HL-60/S4 treated with retinoic acid at 250 ng/mL for 4 days and 3 days (cell line): Measurements from ENCODE around the gene TPT1.
"Not testable (repeated sequence)": the region's sequence is repeated elsewhere in the genome, so short reads cannot be mapped to it uniquely, and the experiment has no call there.

Source experiments
- in situ Hi-C: fragments of 300-500 bp; cut with MboI; formaldehyde crosslinking; loops from 2 replicates; pipeline ENCODE4 v1.7.0; 2022; ENCODE audit warnings: low sequenced_read_pairs

TPT1 gene

DNA sequence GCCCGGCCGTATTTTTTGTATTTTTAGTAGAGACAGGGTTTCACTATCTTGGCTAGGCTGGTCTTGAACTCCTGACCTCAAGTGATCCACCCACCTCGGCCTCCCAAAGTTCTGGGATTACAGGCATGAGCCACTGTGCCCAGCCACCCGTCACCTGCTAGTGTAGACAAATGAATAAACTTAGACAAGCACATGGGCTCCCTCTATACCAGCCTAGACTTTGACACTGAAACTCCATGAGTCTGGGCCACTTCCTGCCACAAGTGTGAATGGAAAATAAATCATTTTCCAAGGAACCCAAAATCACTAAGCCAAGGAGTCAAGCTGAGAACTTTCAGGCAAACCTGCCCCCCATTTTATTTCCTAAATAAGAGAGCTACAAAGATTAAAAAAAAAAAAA lies 27.0 kb upstream of the TPT1 start:
- in situ Hi-C loops, result no loop called here

- in situ Hi-C loops, result no loop called here
Observed at GRCh38 chr13:45367358-45367757, 26.4 kb upstream of the TPT1 start.

- in situ Hi-C loops, result no loop called here
Observed at GRCh38 chr13:45365558-45365885, 24.5 kb upstream of the TPT1 start.

- in situ Hi-C loops, result no loop called here
Observed at GRCh38 chr13:45364876-45365557, 24.0 kb upstream of the TPT1 start.

DNA sequence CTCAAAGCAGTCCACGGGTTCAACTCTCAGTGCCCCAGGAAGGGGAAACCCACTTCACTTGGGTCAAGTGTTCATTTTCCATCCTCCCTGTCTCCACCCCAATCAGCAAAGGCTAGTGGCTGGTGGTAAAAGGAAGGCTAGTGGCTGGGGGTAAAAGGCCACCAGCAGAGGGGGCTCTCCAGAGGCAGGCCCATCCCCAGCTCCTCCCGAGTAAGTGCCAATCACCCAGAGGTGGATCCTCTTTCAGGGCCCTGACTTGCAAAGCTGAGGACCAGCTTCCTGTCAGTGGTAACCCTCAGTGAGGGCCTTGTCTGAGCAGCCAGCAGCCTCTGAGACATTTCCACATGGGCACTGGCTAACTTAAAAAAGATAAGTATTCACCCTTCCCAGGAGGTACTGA lies 22.0 kb upstream of the TPT1 start:
- in situ Hi-C loops, result no loop called here

DNA sequence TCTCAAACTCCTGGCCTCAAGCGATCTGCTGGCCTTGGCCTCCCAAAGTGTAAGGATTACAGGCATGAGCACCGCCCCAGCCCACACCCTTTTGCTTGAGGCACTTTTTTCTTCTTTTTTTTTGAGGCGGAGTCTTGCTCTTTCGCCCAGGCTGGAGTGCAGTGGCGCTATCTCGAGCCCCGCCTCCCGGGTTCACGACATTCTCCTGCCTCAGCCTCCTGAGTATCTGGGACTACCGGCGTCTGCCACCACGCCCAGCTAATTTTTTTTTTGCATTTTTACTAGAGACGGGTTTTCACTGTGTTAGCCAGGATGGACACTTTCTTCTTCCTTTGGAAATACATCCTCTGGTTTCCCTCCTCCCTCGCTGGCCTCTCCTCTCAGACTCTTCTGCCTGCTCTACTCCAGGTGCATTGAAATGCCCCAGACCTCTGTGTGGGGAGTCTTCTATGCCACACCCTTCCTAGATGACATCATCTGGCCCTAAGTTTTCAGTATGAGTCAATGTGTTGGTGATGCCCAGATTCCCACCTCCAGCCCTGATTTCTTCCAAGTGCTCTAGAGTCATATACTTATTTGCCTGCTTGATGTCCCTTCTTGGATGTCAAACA lies 20.7 kb upstream of the TPT1 start:
- in situ Hi-C loops, result no loop called here

DNA sequence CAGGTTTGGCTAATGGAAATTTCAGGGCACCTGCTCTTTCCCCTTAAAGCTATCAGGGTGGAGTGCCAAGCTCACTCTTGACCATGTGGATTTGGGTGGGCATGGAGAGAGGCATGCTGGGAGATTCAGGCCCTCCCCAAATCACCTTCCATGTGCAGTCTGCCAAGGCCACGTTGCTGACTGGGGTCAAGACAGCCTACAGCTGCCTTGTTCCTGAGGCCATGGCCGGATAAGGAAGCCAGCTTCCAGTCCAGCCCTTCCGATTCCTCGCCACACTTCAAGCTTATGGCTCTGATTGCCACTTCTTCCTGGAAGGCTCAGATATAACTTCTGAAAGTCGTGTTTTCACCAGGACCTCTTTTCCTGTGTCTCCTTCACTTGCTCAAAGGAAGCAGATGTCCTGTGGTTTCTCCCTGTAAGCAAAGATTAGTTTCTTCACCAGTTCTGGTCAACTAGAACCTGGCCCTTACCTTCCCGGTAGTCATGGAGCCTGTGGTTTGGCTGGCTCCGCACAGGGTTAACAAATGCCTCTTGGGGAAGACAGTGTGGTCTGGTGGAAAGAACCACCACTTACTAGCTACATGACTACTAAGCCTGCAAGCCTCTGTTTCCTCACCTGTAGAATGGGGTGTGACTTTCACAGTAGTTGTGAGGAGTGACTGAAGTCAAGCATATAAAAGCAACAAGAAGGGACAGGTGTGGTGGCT lies 16.1 kb upstream of the TPT1 start:
- in situ Hi-C loops, result no loop called here

- in situ Hi-C loops, result no loop called here
Observed at GRCh38 chr13:45353895-45354294, 12.9 kb upstream of the TPT1 start.

GRCh38 chr13:45352031-45352430 lies 11.0 kb upstream of the TPT1 start:
- in situ Hi-C loops, result no loop called here

DNA sequence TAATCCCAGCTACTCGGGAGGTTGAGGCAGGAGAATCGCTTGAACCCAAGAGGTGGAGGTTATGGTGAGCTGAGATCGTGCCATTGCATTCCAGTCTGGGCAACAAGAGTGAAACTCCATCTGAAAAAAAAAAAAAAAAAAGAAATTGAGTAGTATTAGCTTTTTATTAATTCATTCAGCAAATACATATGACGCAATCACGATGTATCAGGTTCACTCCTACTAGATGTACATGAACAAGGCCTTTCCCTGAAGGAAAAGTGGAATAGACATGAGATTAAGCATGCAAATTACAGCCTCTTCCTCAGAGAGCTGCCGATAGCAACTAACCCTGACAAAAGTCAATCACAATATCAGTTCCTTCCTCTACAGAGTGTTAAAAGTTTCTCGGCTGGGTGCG lies 9.2 kb upstream of the TPT1 start:
- in situ Hi-C loops, result no loop called here

GRCh38 chr13:45349438-45349837 lies 8.5 kb upstream of the TPT1 start:
- in situ Hi-C loops, result no loop called here

DNA sequence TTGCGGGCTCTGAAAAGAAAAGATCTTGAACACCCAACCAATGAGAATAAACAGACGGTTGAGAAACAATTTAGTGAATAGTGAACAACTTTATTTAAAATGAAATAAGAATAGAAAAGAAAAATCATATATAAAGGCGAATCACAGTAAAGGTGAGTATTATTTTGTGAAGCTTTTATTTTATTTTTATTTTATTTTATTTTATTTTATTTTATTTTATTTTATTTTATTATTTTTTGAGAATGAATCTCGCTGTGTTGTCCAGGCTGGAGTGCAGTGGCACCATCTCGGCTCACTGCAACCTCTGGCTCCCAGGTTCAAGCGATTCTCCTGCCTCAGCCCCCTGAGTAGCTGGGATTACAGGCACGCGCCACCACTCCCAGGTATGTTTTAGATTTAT lies 3.1 kb upstream of the TPT1 start:
- in situ Hi-C loops, result not testable (repeated sequence)

- in situ Hi-C loops, result not testable (repeated sequence)
Observed at GRCh38 chr13:45343102-45343501, 2.1 kb upstream of the TPT1 start.

DNA sequence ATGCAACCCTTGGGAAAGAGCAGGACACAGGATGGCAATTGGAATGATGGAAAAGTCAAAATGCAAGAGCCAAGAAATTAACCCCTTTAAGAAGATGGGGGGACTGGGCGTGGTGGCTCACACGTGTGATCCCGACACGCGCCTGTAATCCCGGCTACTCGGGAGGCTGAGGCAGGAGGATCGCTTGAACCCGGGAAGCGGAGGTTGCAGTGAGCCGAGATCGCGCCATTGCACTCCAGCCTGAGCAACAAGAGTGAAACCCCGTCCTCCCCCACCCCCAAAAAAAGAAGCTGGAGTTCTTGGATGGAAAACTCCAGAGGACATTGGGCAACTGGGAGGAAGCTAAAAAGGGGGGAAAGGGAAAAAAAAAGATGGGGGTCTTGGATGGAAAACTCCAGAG lies 1.7 kb upstream of the TPT1 start:
- in situ Hi-C loops, result not testable (repeated sequence)

DNA sequence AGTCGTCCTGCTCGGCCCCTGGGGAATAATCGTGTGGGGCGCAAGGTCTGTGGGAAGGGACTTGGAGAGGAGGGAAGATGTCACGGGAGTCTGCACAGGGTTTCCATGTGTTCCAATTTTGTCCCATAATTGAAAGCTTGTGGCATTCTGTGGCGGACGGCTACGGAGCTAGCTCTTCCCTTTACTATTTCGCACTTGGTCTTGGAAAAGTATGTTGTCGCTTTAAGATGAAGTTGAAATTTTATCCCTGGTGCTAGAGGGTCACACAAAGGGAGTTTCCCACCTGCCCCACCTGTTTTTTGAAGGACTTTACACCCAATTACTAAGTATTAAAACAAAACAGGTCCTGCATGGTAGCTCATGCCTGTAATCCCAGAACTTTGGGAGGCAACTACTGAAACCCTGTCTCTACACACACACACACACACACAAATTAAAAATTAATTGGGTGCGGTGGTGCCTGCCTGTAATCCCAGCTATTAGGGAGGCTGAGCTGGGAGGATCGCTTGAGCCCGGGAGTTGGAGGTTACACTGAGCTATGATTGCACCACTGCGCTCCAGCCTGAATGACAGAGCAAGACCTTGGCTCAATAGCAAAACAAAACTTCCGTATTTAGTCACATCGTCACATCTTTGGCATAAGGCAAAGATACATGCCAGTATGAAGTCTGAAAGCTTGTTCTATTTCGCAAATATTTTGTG lies 967 bp upstream of the TPT1 start:
- in situ Hi-C loops, result no loop called here

DNA sequence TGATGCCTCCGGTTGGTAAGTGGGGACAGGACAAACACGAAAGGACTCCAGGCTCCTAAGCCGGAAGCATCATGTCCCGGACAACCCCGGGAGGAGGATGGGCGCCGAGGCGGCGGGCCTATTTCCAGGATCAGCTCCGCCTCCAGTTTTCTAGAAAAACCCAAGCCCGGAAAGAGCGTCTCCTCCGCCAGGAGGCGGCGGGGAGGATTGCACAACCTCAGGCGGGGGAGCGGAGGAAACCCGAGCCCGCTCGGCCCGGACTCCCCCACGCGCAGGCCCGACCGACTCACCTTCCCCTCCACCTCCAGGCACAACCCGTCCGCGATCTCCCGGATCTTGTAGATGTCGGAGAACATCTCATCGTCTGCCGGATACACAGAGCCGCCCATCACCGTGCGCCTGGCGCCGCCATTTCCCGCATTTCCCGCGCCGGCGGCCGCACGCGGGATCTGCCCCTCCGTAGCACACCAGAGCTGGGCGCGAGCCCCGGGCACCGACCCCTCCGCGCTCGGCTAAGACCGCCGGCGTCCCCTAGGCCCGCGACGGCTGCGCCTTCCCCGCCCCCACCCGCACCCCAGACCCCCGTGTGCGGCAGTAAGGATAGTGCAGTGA lies 455 bp downstream of the TPT1 start:
- in situ Hi-C loops, result no loop called here

- in situ Hi-C loops, result no loop called here
Observed at GRCh38 chr13:45339867-45340266, 1.1 kb downstream of the TPT1 start.

- in situ Hi-C loops, result no loop called here
Observed at GRCh38 chr13:45339399-45339798, 1.6 kb downstream of the TPT1 start.

- in situ Hi-C loops, result no loop called here
Observed at GRCh38 chr13:45337803-45338202, 3.2 kb downstream of the TPT1 start.

DNA sequence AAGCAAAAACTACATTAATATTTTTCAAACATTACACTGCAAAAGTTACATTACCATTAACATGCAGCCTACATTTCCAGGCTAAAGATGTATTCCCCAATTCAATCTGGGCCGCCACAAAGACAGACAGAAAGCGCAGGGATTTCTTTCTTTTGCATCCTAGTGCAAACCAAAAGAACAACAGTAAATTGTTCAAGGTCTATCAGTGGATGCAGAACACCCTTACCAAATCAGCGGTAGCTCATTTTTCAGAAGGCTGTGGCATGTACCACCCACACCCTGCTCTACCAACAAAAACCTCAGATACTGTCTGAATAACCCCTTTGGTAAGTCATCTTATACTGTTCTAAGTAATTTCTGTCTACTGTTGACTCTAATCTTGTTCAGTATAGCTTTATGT lies 3.6 kb downstream of the TPT1 start:
- in situ Hi-C loops, result no loop called here

DNA sequence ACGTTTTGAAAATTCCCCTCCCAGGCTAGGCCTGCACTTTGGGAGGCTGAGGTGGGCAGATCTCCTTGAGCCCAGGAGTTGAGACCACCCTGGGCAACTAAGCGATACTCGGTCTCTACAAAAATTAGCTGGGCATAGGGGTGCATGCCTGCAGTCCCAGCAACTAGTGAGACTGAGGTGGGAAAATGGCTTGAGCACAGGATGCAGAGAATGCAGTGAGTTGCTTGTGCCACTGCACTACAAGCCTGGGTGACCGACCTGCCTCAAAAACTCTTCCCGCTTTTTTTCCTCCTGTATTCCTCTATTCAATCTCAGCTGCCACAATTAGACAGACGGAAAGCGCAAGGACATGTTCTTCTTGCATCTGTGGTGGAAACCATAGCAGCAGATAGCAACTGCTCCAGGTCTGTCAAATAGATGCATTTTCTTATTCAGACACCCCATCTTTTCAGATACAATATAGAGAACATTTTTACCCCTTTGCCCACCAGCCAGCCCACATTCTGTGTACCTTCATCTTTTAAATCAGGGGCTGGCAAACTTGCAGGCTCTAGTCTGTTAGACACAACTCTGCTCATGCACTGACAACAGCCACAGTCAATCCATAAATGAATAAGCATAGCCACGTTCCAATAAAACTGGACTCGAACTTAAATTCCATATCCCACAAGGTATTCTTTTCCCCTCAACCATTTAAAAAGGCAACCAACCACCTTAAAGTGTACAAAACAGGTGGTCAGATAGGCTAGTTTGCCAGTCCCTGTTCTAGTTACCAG lies 4.8 kb downstream of the TPT1 start:
- in situ Hi-C loops, result no loop called here
